Cortex of kidney (tissue), 1 donor: ENCODE data around the gene CDH13.

ENCODE experiments used
- DNase-seq: peaks from one replicate; lab custom pipeline; 2025; lab: John Stamatoyannopoulos, UW

Gene CDH13

DNA sequence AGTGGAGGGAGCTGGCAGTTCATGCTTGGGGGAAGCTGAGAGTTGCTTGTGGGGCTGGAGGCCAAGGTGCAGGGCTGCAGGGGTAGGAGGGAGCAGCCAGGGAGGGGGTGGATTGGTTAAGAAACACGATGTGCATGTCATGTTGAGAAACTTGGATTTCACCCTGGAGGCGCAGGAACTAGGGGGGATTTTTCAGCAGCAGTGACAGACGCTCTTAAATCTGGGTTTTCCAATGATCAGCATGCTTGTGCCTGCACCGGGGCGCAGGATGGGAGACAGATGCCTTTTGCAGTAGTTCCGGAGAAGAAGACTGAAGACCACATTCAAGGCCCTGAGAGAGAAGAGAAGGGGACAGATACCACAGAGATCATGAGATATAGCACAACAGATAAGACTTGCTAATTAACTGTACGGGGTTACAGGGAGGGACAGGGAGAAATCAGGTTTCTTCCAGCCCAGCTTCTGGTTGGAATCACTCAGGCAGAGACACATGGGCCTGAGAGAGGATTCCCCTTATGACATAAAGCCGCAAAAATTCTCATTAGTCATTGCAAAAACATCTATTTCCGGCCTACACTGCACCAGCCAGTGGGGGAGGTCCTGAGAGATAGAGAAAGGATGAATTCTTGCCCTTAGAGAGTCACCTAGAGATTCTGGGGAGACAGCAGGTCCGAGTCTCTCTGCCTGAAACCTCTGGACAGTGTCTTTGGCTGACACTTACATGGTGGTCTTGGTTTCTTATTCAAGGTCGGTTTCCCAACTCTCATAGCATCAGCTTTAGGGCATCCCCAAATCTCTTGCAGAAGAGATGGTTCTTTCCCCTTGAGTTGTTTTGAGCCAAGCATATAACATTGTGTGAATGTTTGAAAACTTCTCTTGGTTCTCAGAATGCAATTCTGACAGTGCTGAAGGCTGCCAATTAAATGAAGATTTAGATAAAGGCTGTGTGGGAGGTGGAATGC is 27.1 kb downstream of the CDH13 start:
- no peak for DNase-seq

DNA sequence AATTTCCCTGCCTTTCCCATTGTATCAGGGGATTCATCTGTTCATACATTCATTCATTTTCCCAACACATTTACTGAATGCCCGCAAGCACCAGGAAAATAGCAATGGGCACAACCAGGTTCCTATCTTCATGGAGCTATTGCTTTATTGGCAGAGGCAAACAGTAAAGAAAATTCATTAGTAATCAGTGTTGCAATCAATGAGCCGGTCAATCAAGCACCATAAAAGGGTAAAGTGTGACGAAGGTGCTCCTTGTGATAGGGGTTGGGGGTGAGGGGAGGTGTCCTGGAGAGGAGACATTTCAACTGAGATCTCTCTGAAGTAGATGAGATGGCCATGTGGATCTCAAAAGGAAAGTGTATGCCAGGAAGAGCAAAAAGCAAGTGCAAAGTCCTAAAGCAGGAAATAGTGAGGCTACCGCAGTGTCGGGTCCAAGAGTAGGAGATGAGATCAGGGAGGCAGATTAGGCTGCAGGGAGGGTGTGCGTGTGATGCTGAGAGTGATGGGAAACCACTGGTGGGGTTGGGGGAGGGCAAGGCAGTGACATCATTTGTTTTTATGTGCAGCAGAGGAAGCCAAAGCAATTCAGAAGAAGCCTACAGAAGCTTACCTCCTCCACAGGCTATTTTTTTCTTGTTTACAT is 28.4 kb downstream of the CDH13 start:
- DNase-seq = no peak

GRCh38 chr16:82655720-82656490 is 29.1 kb downstream of the CDH13 start:
- DNase-seq = no peak

DNA sequence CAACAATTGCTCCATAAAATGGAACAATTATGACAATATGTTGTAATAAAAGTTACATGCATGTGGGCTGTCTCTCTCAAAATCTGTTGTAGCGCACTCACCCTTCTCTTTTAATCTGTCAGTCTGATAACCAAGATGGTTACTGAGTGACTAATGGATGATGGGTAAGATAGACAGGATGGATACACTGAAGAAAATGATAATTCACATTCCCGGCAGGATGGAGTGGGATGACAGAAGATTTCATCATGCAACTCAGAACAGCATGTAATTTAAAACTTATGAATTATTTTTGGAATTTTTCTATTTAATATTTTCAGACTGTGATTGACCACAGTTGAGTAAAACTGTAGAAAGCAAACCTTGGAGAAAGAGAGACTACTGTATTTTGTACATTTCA is 30.5 kb downstream of the CDH13 start:
- no peak for DNase-seq

DNA sequence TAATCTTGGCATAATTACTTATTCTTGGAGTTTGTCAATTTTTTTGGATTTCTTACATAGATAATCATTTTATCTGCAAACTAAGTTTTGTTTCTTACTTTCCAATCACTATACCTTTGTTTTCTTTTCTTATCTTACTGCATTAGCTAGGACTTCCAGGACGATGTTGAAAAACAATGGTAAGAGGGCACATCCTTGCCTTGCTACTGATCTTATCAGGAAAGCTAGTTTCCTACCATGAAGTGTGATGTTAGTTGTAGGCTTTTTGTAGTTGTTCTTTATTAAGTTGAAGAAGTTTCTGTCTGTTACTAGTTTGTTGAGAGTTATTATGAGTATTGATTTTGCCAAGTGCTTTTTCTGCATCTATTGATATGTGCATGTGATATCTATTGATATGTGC is 31.0 kb downstream of the CDH13 start:
- DNase-seq = no peak

DNA sequence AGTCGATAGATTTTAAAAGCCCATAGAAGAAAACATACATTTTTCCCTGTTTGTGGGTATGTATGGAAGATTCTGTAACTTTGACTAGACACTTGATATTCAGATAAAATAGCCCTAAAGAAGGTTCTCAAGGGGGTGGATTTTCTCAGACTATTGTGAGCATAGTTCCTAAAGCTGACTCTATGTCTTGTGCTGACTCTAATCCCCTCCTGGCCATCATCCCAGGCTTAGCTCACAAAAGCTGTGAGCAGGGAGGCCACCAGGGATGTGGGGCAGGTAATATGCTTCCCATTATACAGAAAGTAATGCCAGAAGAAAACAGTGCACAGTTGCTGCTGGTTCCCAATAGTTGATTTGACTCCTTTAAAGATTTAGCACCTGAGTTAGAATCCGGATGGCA is 32.0 kb downstream of the CDH13 start:
- no peak for DNase-seq

DNA sequence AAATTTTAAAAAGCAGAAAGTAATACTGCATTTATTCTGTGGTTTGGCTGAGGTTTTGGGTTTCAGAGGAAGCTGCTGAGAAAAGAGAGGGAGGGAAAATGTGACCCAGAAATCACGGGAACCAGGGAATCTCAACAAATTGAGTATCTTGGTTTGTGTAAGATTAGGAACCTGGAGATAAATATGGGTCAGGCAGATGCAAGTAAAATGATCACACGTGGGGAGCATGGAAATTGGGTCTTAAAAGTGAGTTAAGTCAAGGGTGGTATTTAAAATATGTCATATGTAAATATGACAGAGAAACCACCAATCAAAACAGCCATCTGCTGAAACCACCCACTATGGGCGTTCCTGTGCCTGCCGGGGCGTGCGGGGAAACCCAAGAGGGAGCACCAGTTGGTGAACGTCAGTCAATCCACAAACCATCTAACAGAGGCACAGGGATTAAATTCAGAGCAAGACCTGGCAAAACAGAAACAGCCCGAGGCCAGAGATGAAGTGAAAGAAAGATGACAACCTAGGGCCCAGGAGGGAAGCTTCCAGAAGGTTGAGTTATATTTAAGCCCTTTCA is 33.4 kb downstream of the CDH13 start:
- no peak for DNase-seq

GRCh38 chr16:82660966-82661365 is 34.2 kb downstream of the CDH13 start:
- DNase-seq = no peak

DNA sequence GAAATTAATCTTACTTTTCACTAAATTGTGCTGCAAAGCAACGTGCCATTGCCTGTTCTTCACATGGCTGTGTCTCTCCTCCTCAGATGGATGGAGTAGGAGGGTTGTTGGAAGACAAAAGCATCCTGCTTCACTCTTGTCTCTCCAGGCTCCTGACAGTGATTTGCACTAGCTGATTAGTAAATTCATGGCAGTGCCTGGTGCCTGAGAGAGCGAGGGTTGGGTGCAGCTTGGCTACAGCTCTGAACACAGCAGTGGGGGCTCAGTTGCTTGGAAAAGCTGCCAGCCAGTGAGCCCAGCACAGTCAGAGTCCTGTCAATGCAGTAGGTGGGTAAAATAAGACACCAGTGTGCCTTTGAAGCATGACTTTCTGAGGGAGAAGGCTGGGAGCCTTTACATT is 37.4 kb downstream of the CDH13 start:
- no peak for DNase-seq

DNA sequence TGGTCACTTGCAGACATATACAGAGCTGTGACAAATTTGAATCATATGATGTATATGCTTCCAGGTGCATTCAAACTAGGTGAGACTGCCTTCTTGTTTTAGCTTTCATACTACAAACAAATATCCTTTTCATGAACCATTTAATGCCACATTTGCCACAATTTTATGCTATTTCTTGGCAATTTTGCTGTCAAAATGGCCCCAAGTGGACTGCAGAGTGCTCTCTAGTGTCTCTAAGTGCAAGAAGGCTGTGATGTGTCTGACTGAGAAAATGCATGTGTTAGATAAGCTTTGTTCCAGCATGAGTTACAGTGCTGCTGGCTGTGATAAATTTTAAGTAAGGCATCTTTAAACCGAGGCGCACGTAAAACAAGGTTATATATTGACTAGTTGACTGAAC is 38.3 kb downstream of the CDH13 start:
- DNase-seq = no peak

DNA sequence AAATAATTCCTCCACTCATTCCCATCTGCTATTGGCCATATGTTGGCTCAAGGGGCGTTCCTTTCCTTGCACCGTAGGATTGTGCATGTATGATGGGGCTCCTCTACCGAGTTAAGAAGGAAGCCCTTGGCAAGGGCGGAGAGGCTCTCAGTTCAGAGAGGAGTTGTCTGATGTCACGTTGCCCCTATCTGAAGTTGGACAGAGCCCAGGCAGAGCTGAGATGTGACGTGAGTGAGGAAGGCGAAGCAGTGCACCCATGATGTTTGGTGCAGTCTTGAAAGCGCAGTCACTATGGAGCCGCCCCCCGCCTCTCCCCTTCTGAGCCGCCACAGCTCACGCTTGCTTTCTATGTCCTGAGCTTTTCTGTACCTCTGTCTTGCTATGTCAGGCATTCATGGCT is 40.7 kb downstream of the CDH13 start:
- DNase-seq = no peak

GRCh38 chr16:82668094-82668493 is 41.3 kb downstream of the CDH13 start:
- DNase-seq = no peak

- no peak for DNase-seq
These were observed 45.0 kb downstream of the CDH13 start for GRCh38 chr16:82671741-82672140.

DNA sequence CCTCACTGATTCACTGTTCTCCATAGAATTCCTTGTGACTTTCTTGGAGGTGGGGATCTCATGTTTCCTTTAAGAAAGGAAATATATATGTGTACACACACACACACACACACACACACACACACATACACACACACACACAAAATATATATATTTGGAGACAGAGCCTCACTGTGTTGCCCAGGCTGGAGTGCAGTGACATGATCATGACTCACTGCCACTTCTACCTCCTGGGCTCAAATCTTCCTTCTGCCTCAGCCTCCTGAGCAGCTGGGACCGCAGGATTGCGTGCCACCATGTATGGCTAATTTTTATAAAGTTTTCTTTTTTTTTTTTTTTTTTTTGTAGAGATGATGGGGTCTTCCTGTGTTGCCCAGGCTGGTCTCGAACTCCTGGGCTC is 45.9 kb downstream of the CDH13 start:
- DNase-seq = no peak

DNA sequence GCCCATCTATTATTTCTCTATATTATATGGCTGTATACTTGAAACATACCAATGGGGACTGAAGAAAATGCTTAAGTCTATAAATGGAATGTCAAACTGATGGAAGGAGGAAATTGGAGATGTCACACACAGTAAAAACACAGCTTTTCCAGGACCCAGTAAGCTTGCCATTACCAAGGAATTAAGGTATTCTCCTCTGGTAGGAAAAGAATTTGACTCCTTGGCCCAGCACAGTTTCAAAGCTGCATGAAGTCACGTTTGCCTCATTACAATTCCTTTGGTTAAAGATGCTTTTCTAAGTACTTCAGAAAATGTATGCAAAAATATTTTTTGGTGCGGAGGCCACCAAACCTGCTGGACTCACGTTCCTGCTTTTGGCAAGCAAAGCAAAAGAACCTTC is 48.5 kb downstream of the CDH13 start:
- no peak for DNase-seq

DNA sequence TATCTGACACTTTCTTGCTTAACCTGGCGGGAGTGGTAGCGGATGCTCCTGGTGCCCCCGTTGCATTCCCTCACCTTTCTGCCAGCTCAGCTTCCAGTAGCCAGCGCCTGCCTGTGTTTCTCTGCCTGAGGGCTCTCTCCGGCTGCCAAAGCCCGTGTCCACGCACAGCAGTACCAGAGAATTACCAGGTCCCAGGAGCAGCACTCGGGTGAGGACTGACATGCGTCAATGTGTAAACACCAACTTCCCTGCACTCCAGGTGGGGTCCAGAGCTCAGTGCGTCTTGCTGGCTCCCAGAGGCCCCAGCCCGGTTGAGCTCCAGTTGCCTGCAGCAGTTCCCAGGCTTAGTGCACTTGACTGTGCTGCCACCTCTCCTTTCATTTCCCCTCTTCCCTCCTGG is 54.8 kb downstream of the CDH13 start:
- no peak for DNase-seq

DNA sequence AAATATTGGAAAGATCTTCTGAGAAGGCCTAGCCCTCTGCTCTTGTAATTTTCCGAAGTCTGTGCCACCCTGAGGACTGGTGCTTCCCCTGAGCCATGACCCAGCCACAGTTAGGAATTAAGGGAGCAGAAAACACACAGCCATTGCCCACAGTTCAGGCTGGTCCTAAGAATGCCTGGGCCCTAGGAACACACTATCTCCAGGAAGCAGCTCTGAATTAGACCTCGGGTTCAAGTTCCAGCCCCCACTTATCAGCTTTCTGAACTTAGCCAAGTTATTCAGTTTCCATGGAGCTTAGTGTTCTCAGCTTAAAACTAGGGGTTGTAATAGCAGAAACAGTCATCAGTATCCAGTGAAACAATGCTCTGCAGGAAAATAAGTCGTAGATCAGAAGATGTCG is 56.0 kb downstream of the CDH13 start:
- DNase-seq = no peak

- no peak for DNase-seq
These were observed 57.5 kb downstream of the CDH13 start for GRCh38 chr16:82684256-82684655.

GRCh38 chr16:82685526-82685925 is 58.8 kb downstream of the CDH13 start:
- DNase-seq = no peak

- no peak for DNase-seq
These were observed 67.6 kb downstream of the CDH13 start for GRCh38 chr16:82694239-82694874.

GRCh38 chr16:82695806-82696205 is 69.0 kb downstream of the CDH13 start:
- DNase-seq = no peak

DNA sequence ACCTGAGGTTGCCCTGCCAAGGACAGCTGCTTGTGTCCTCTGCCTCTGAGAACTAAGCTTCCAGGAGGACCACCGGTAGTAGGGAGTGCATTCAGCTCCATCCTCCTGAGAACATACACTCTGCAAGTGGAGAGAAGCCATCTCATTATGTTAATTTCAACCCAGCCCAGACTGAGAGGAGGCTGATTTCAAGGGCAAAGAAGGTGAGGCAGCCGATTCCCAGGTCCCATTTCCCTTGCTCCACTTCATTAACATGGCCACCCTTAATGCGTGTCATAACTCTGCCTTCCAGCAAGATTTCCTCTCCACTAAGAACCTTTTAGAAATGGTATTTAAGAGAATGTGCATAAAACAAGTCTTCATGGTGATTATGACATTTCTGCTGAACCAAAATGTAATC is 72.5 kb downstream of the CDH13 start:
- DNase-seq = no peak
